GM21360 (cell line): ENCODE results near the gene OR7A5.
"Not testable (repeated sequence)": the region's sequence is repeated elsewhere in the genome, so short reads cannot be mapped to it uniquely, and the experiment has no call there.

ENCODE experiments used
- ATAC-seq: cut with Tn5 transposase; IDR thresholded peaks from one replicate; pipeline ENCODE4 v1.9.1; 2021; ENCODE audit warnings: mild to moderate bottlenecking, moderate library complexity; ENCODE audit not compliant: unreplicated experiment

The OR7A5 gene

GRCh38 chr19:14835011-14835410 lies at the start of gene OR7A5, which contains the start of gene OR7C1:
TSS of gene OR7A5 (minus strand) at chr19:14835185. CDS start at chr19:14828241, 6,944 bp downstream.
TSS of gene OR7C1 (minus strand) at chr19:14835185. CDS start at chr19:14800136, 35,049 bp downstream.
- ATAC-seq = no peak

- ATAC-seq = no peak
Observed at GRCh38 chr19:14871619-14872230, 36.7 kb upstream of the OR7A5 start.

- no peak for ATAC-seq
Observed at GRCh38 chr19:14868497-14868896, 33.5 kb upstream of the OR7A5 start.

GRCh38 chr19:14848822-14849221 lies 13.8 kb upstream of the OR7A5 start, which contains the start of gene OR7A10:
TSS of gene OR7A10 (minus strand) at chr19:14848922. CDS start at chr19:14841877, 7,045 bp downstream.
- no peak for ATAC-seq

GRCh38 chr19:14843578-14843977 lies 8.6 kb upstream of the OR7A5 start:
- ATAC-seq = no peak

- no peak for ATAC-seq
Observed at GRCh38 chr19:14843169-14843568, 8.2 kb upstream of the OR7A5 start.

- ATAC-seq = no peak
Observed at GRCh38 chr19:14840206-14840605, 5.2 kb upstream of the OR7A5 start.

- no peak for ATAC-seq
Observed at GRCh38 chr19:14837391-14837790, 2.4 kb upstream of the OR7A5 start.

- ATAC-seq = no peak
Observed at GRCh38 chr19:14830702-14831101, 4.3 kb downstream of the OR7A5 start.

GRCh38 chr19:14826006-14826405 lies 9.0 kb downstream of the OR7A5 start:
- ATAC-seq = no peak

- ATAC-seq = no peak
Observed at GRCh38 chr19:14821937-14822336, 13.0 kb downstream of the OR7A5 start.

GRCh38 chr19:14818588-14818987 lies 16.4 kb downstream of the OR7A5 start:
- ATAC-seq = no peak

- no peak for ATAC-seq
Observed at GRCh38 chr19:14817052-14817451, 17.9 kb downstream of the OR7A5 start.

GRCh38 chr19:14814982-14815652 lies 19.9 kb downstream of the OR7A5 start:
- no peak for ATAC-seq

- no peak for ATAC-seq
Observed at GRCh38 chr19:14809272-14810057, 25.5 kb downstream of the OR7A5 start.

GRCh38 chr19:14804765-14805164 lies 30.2 kb downstream of the OR7A5 start:
- ATAC-seq = no peak

GRCh38 chr19:14798760-14799159 lies 36.2 kb downstream of the OR7A5 start:
- ATAC-seq = no peak

- no peak for ATAC-seq
Observed at GRCh38 chr19:14796021-14796420, 39.0 kb downstream of the OR7A5 start.

- no peak for ATAC-seq
Observed at GRCh38 chr19:14795078-14795721, 39.8 kb downstream of the OR7A5 start.

- ATAC-seq = not testable (repeated sequence)
Observed at GRCh38 chr19:14792250-14792649, 42.7 kb downstream of the OR7A5 start.

- ATAC-seq = no peak
Observed at GRCh38 chr19:14786421-14786851, 48.5 kb downstream of the OR7A5 start.
